ENCODE results near the gene CFAP299.

GRCh38 chr4:80542747-80543146 is 207.2 kb downstream of the CFAP299 start:
- TF ChIP-seq POLR2A (IDR thresholded peaks at IDR 0.05; ENCODE audit: low read depth, low read length), result no peak
- TF ChIP-seq POLR2AphosphoS5 (IDR thresholded peaks at IDR 0.05; ENCODE audit: low read depth, low read length), result no peak
- TF ChIP-seq POU2F2 (IDR thresholded peaks at IDR 0.05; ENCODE audit: low read depth, low read length), result no peak
- TF ChIP-seq TAF1 (IDR thresholded peaks at IDR 0.05; ENCODE audit: low read depth, low read length), result no peak
- no peak for TF ChIP-seq SPI1 (IDR thresholded peaks at IDR 0.05; ENCODE audit: low read depth, low read length)

Data from GM12891 (cell line).